OCI-LY3 (cell line): ENCODE measurements around the gene MPPED1.

Experiments used
- H2AFZ ChIP-seq: fragments of 200-600, 300-600 bp; shearing (Covaris generic); 2 replicates; pipeline ENCODE4 v1.6.0; 2014; ENCODE audit warnings: antibody characterized with exemption, low read depth, low read length
- H3K27ac ChIP-seq: fragments of 200-600, 300-600 bp; sonication (generic); 2 replicates; pipeline ENCODE4 v1.5.1; 2014; ENCODE audit warnings: mild to moderate bottlenecking, low read length, moderate library complexity, mixed read lengths
- H3K27me3 ChIP-seq: fragments of 200-600, 300-600 bp; sonication (generic); 2 replicates; pipeline ENCODE4 v1.6.1; 2014; ENCODE audit warnings: low read depth, low read length, mixed read lengths
- H3K36me3 ChIP-seq: fragments of 200-600, 300-600 bp; sonication (generic); replicated peaks from 2 replicates; pipeline ENCODE3; 2014; ENCODE audit warnings: low read depth, low read length, mixed read lengths
- H3K4me1 ChIP-seq: fragments of 300-600, 200-600 bp; sonication (generic); 2 replicates; pipeline ENCODE4 v1.6.1; 2014; ENCODE audit warnings: low read length, mixed read lengths
- H3K4me2 ChIP-seq: fragments of 200-600, 300-600 bp; sonication (generic); 2 replicates; pipeline ENCODE4 v1.6.1; 2014; ENCODE audit warnings: low read length, mixed read lengths
- H3K4me3 ChIP-seq: fragments of 300-600, 200-600 bp; sonication (generic); 2 replicates; pipeline ENCODE4 v1.5.1; 2014; ENCODE audit warnings: antibody characterized with exemption, mild to moderate bottlenecking, low read length, moderate library complexity
- H3K79me2 ChIP-seq: fragments of 300-600, 200-600 bp; shearing (Covaris generic); 2 replicates; pipeline ENCODE4 v1.6.1; 2014; ENCODE audit warnings: mild to moderate bottlenecking, low read length, mixed read lengths
- H3K9ac ChIP-seq: fragments of 300-600, 200-600 bp; shearing (Covaris generic); 2 replicates; pipeline ENCODE4 v1.6.0; 2014; ENCODE audit warnings: mild to moderate bottlenecking, low read length, moderate library complexity
- H3K9me3 ChIP-seq: fragments of 200-600, 300-600 bp; shearing (Covaris generic); 2 replicates; pipeline ENCODE4 v1.6.1; 2014; ENCODE audit warnings: low read length, mixed read lengths; ENCODE audit not compliant: insufficient read depth
- H4K20me1 ChIP-seq: fragments of 200-600, 300-600 bp; sonication (generic); 2 replicates; pipeline ENCODE4 v1.6.1; 2016; ENCODE audit warnings: low read length, mixed read lengths; ENCODE audit not compliant: insufficient read depth
- EZH2phosphoT487 ChIP-seq: fragments of 200-600 bp; shearing (Covaris generic); IDR thresholded peaks from 2 replicates; pipeline ENCODE4 v1.6.1; 2018; ENCODE audit warnings: antibody characterized with exemption, mixed run types, low read depth
- TF ChIP-seq, protein P1 (sequence below): fragments of 200-600, 300-600 bp; sonication (generic); IDR thresholded peaks from 2 replicates; pipeline ENCODE4 v1.5.1; 2014; ENCODE audit warnings: antibody characterized with exemption, low read length, low read depth

The MPPED1 gene

GRCh38 chr22:43440556-43440955 is 28.7 kb downstream of the MPPED1 start:
- Histone ChIP-seq H3K79me2 (no peaks in the 10 kb centered on the region), H3K4me2 (no peak overlapping the region), H2AFZ (no peak overlapping the region), H3K4me1 (no peaks in the 10 kb centered on the region), H4K20me1 (no peaks in the 10 kb centered on the region), H3K9ac (no peak overlapping the region), H3K4me3 (no peak overlapping the region), H3K27me3 (peaks cover 8% of the 10 kb centered on the region; the same call in 1 of the 2 replicates), H3K36me3 (no peaks in the 10 kb centered on the region), H3K9me3 (no peaks in the 10 kb centered on the region), H3K27ac (no peak overlapping the region)
- TF ChIP-seq, protein P1, sequence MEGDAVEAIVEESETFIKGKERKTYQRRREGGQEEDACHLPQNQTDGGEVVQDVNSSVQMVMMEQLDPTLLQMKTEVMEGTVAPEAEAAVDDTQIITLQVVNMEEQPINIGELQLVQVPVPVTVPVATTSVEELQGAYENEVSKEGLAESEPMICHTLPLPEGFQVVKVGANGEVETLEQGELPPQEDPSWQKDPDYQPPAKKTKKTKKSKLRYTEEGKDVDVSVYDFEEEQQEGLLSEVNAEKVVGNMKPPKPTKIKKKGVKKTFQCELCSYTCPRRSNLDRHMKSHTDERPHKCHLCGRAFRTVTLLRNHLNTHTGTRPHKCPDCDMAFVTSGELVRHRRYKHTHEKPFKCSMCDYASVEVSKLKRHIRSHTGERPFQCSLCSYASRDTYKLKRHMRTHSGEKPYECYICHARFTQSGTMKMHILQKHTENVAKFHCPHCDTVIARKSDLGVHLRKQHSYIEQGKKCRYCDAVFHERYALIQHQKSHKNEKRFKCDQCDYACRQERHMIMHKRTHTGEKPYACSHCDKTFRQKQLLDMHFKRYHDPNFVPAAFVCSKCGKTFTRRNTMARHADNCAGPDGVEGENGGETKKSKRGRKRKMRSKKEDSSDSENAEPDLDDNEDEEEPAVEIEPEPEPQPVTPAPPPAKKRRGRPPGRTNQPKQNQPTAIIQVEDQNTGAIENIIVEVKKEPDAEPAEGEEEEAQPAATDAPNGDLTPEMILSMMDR, result no peak
- TF ChIP-seq EZH2phosphoT487, result no peak

- no peaks in the 10 kb centered on the region for H3K4me1 ChIP-seq
- H3K9ac ChIP-seq, result no peak overlapping the region
- H3K27me3 ChIP-seq, result peaks cover 8% of the 10 kb centered on the region; the same call in 1 of the 2 replicates
- H3K36me3 ChIP-seq, result no peaks in the 10 kb centered on the region
- no peaks in the 10 kb centered on the region for H3K9me3 ChIP-seq
- H3K27ac ChIP-seq, result no peak overlapping the region
- H3K4me3 ChIP-seq, result no peak overlapping the region
- H3K79me2 ChIP-seq, result no peaks in the 10 kb centered on the region
- no peak for TF ChIP-seq EZH2phosphoT487
- TF ChIP-seq, protein P1, result no peak
- no peak overlapping the region for H2AFZ ChIP-seq
- H4K20me1 ChIP-seq, result no peaks in the 10 kb centered on the region
- no peak overlapping the region for H3K4me2 ChIP-seq
These were observed 29.4 kb downstream of the MPPED1 start for GRCh38 chr22:43441216-43441615.

DNA sequence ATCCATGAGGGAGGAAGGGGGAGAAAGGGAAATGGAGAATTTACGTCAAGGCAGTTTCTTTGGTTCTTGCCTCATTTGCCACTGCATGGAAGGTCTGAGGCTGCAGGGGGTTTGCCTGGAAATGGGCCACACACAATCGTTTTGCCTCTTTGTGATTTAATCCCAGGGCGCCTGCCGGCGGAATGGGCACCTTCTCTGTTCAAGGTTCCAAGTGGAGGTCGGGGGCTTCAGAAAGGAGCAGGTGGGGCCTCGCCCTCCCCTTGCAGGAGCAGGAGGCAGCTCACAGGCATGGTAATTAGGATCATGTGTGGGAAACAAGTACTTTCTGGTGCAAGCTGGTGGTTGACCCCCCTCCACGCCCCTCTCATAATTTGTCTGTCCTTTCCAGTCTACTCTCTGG is 29.9 kb downstream of the MPPED1 start:
- no peak overlapping the region for H3K4me3 ChIP-seq
- no peaks in the 10 kb centered on the region for H3K79me2 ChIP-seq
- no peaks in the 10 kb centered on the region for H4K20me1 ChIP-seq
- TF ChIP-seq, protein P1, result no peak
- no peak for TF ChIP-seq EZH2phosphoT487
- no peaks in the 10 kb centered on the region for H3K9me3 ChIP-seq
- peaks cover 8% of the 10 kb centered on the region; the same call in 1 of the 2 replicates for H3K27me3 ChIP-seq
- peaks cover 2% of the 10 kb centered on the region for H3K4me1 ChIP-seq
- H3K36me3 ChIP-seq, result no peaks in the 10 kb centered on the region
- H3K9ac ChIP-seq, result no peak overlapping the region
- no peak overlapping the region for H3K27ac ChIP-seq
- no peak overlapping the region for H2AFZ ChIP-seq
- no peak overlapping the region for H3K4me2 ChIP-seq

DNA sequence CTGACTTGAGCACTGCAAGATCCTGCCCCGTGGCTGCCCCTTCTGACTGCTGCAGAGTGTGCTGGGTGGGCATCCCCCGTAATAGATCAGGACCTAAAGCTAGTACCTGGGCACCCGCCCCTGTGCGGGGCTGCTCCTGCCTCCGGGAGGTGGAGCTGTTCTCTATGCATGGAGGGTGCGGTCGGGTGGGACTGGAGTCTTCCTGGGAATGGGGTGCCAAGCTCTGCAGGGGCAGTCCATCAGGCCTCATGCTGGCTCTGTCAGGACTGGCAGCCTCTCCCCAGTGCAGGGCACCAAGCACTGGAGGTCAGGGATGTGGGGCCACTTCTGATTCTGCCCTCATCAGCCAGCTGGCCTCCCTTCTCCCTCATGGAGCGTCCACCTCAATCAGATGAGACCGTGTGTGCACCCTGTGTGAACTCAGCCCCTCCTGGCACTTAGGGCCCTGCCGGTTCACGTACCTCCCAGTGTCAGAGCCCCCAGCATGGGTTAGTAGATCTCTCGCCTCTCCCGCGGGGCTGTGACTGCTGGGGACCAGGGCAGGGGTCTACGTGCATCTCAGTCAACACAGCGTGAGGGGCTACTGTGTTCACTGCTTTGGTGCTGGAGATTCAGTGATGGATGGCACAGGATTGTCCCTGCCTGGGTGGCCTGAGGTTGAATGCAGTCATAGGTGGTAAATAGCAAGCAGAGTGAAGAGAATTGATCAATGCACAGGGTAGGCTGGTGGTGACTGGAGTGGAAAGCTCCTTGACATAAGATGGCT is 30.8 kb downstream of the MPPED1 start:
- Histone ChIP-seq H3K27me3 (peaks cover 13% of the 10 kb centered on the region), H4K20me1 (no peaks in the 10 kb centered on the region), H3K4me1 (peaks cover 10% of the 10 kb centered on the region), H3K9ac (no peak overlapping the region), H3K27ac (no peak overlapping the region), H3K79me2 (no peaks in the 10 kb centered on the region), H3K4me2 (no peak overlapping the region), H3K9me3 (no peaks in the 10 kb centered on the region), H3K36me3 (no peaks in the 10 kb centered on the region), H3K4me3 (no peak overlapping the region), H2AFZ (no peak overlapping the region)
- TF ChIP-seq, protein P1, result no peak
- no peak for TF ChIP-seq EZH2phosphoT487
